Measurements from ENCODE around the gene SLC44A5.

The SLC44A5 gene

GRCh38 chr1:75632350-75632949, 21.5 kb upstream of the SLC44A5 start:
- H3K9me3 ChIP-seq (ENCODE audit: low read length), result no peaks in the 10 kb centered on the region
- TF ChIP-seq CTCF (IDR thresholded peaks at IDR 0.05; ENCODE audit: low read length), result peak; percentile 70
- TF ChIP-seq EZH2 (IDR thresholded peaks at IDR 0.05; ENCODE audit: borderline replicate concordance, low read length), result no peak

GRCh38 chr1:75630998-75631397, 20.1 kb upstream of the SLC44A5 start:
- Histone ChIP-seq H3K9ac (ENCODE audit: low read length) (no peak overlapping the region), H3K4me3 (ENCODE audit: low read depth, low read length, poor library complexity, severe bottlenecking) (no peak overlapping the region), H3F3A (ENCODE audit: insufficient read depth, low read length) (no peaks in the 10 kb centered on the region)

More at GRCh38 chr1:75632350-75632949, 21.5 kb upstream of the SLC44A5 start:
- Histone ChIP-seq H3K36me3 (ENCODE audit: insufficient read depth, low read length) (no peaks in the 10 kb centered on the region), H3K27ac (ENCODE audit: low read depth, low read length, poor library complexity, severe bottlenecking) (no peak overlapping the region), H3K27me3 (ENCODE audit: insufficient read depth, low read length) (no peaks in the 10 kb centered on the region), H3K9me2 (ENCODE audit: low read depth, low read length) (no peaks in the 10 kb centered on the region), H3K9ac (ENCODE audit: low read length) (no peak overlapping the region), H3K4me2 (ENCODE audit: low read length) (no peak overlapping the region), H3F3A (ENCODE audit: insufficient read depth, low read length) (no peaks in the 10 kb centered on the region), H3K4me3 (ENCODE audit: low read depth, low read length, poor library complexity, severe bottlenecking) (no peak overlapping the region), H3K79me2 (ENCODE audit: insufficient read depth, low read length) (no peaks in the 10 kb centered on the region), H4K20me1 (ENCODE audit: insufficient read depth, low read length) (no peaks in the 10 kb centered on the region), H3K4me1 (ENCODE audit: insufficient read depth, low read length, severe bottlenecking) (no peaks in the 10 kb centered on the region), H2AFZ (ENCODE audit: low read length) (no peak overlapping the region)

GRCh38 chr1:75630004-75630594, 19.2 kb upstream of the SLC44A5 start:
- Histone ChIP-seq H3K79me2 (ENCODE audit: insufficient read depth, low read length) (no peaks in the 10 kb centered on the region), H3K4me2 (ENCODE audit: low read length) (no peak overlapping the region), H3F3A (ENCODE audit: insufficient read depth, low read length) (no peaks in the 10 kb centered on the region), H2AFZ (ENCODE audit: low read length) (no peak overlapping the region), H3K4me3 (ENCODE audit: low read depth, low read length, poor library complexity, severe bottlenecking) (no peak overlapping the region), H3K4me1 (ENCODE audit: insufficient read depth, low read length, severe bottlenecking) (no peaks in the 10 kb centered on the region), H3K36me3 (ENCODE audit: insufficient read depth, low read length) (no peaks in the 10 kb centered on the region), H3K9me2 (ENCODE audit: low read depth, low read length) (no peaks in the 10 kb centered on the region), H3K9me3 (ENCODE audit: low read length) (no peaks in the 10 kb centered on the region), H3K27ac (ENCODE audit: low read depth, low read length, poor library complexity, severe bottlenecking) (no peak overlapping the region), H4K20me1 (ENCODE audit: insufficient read depth, low read length) (no peaks in the 10 kb centered on the region), H3K9ac (ENCODE audit: low read length) (no peak overlapping the region), H3K27me3 (ENCODE audit: insufficient read depth, low read length) (no peaks in the 10 kb centered on the region)
- TF ChIP-seq EZH2 (IDR thresholded peaks at IDR 0.05; ENCODE audit: borderline replicate concordance, low read length), result no peak
- TF ChIP-seq CTCF (IDR thresholded peaks at IDR 0.05; ENCODE audit: low read length), result no peak

More at GRCh38 chr1:75630998-75631397, 20.1 kb upstream of the SLC44A5 start:
- H3K4me2 ChIP-seq (ENCODE audit: low read length), result no peak overlapping the region
- no peaks in the 10 kb centered on the region for H4K20me1 ChIP-seq (ENCODE audit: insufficient read depth, low read length)
- no peaks in the 10 kb centered on the region for H3K36me3 ChIP-seq (ENCODE audit: insufficient read depth, low read length)
- no peak overlapping the region for H2AFZ ChIP-seq (ENCODE audit: low read length)
- no peaks in the 10 kb centered on the region for H3K27me3 ChIP-seq (ENCODE audit: insufficient read depth, low read length)
- TF ChIP-seq EZH2 (IDR thresholded peaks at IDR 0.05; ENCODE audit: borderline replicate concordance, low read length) (no peak), CTCF (IDR thresholded peaks at IDR 0.05; ENCODE audit: low read length) (no peak)
- no peaks in the 10 kb centered on the region for H3K79me2 ChIP-seq (ENCODE audit: insufficient read depth, low read length)
- H3K9me3 ChIP-seq (ENCODE audit: low read length), result no peaks in the 10 kb centered on the region
- H3K9me2 ChIP-seq (ENCODE audit: low read depth, low read length), result no peaks in the 10 kb centered on the region
- H3K4me1 ChIP-seq (ENCODE audit: insufficient read depth, low read length, severe bottlenecking), result no peaks in the 10 kb centered on the region
- H3K27ac ChIP-seq (ENCODE audit: low read depth, low read length, poor library complexity, severe bottlenecking), result no peak overlapping the region

Data from OCI-LY1 (cell line).